ENCODE results near the gene CGNL1. TPM values are rescaled to one million over a fixed set of nuclear protein-coding genes. Genes with fewer than 3 reads are reported as not detected.

CGNL1 gene
- total RNA-seq, 1 experiment from 2014 or later, result 0.31 TPM

DNA sequence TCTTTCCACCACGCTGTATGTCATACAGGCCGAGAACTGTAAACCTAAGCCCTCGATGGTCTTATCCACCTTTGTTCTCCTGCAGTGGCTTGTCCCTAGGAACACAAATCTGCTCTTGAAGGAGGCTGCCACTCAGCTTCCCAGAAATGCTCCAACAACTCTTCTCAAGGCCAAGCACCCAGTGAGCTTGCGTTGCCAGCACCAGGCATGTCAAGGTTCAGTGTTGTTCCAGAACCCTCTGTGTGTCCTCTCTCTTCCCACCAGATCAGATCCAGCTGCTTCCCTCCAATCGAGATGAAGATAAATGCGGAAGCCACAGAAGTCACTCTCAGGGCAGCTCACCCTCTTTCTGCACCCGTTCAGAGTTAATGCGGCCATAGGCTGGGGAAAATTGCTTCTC lies 204.1 kb downstream of the CGNL1 start:
- H3F3A ChIP-seq (ENCODE audit: insufficient read depth, low read depth), result no peaks in the 10 kb centered on the region
- ChIA-PET POLR2A (ENCODE audit: unreplicated experiment) (no interaction called here), CTCF (no interaction called here)
- TF ChIP-seq, protein P1, sequence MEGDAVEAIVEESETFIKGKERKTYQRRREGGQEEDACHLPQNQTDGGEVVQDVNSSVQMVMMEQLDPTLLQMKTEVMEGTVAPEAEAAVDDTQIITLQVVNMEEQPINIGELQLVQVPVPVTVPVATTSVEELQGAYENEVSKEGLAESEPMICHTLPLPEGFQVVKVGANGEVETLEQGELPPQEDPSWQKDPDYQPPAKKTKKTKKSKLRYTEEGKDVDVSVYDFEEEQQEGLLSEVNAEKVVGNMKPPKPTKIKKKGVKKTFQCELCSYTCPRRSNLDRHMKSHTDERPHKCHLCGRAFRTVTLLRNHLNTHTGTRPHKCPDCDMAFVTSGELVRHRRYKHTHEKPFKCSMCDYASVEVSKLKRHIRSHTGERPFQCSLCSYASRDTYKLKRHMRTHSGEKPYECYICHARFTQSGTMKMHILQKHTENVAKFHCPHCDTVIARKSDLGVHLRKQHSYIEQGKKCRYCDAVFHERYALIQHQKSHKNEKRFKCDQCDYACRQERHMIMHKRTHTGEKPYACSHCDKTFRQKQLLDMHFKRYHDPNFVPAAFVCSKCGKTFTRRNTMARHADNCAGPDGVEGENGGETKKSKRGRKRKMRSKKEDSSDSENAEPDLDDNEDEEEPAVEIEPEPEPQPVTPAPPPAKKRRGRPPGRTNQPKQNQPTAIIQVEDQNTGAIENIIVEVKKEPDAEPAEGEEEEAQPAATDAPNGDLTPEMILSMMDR (conservative IDR thresholded peaks at IDR 0.05), result no peak
- no peak for TF ChIP-seq EZH2 (IDR thresholded peaks at IDR 0.05; ENCODE audit: low read depth)
- no peaks in the 10 kb centered on the region for H3K9me2 ChIP-seq (ENCODE audit: insufficient read depth)
- no peaks in the 10 kb centered on the region for H3K27me3 ChIP-seq (ENCODE audit: insufficient read depth, low read depth)
- no peak overlapping the region for H3K4me2 ChIP-seq
- H3K36me3 ChIP-seq (ENCODE audit: low read depth), result no peaks in the 10 kb centered on the region
- H3K4me3 ChIP-seq, result no peak overlapping the region
- no peak overlapping the region for H3K27ac ChIP-seq
- H2AFZ ChIP-seq, result no peak overlapping the region
- no peaks in the 10 kb centered on the region for H4K20me1 ChIP-seq (ENCODE audit: insufficient read depth)
- no peaks in the 10 kb centered on the region for H3K4me1 ChIP-seq (replicated peaks; ENCODE audit: insufficient read depth)
- no peaks in the 10 kb centered on the region for H3K79me2 ChIP-seq (ENCODE audit: low read depth)
- no peaks in the 10 kb centered on the region for H3K9me3 ChIP-seq (ENCODE audit: insufficient read depth, low read depth)
- BruUV-seq (replicated peaks), result no TSS peak
- intact Hi-C loops (cut with micrococcal nuclease; ENCODE audit: unreplicated experiment), result no loop called here
- DNase-seq, result no peak

DNA sequence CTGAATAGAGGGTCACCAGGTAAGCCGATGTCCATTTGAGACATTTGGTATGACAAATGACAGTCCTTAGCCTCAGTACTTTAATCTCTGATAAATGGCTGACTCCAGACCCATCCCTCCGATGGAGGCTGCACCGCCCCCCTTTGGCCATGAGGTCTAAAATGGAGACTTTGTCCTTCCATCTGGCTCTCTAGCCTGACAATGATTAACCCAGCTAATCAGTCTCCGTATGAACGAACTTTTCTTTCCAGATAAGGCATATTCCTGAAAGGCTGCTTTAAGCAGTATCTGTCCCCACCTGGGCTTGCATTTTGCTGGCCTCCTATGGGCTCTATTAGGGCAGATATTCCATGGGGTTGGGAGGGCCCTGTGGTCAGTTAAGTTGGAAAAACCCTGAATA lies 204.6 kb downstream of the CGNL1 start:
- no peaks in the 10 kb centered on the region for H4K20me1 ChIP-seq (ENCODE audit: insufficient read depth)
- no peak overlapping the region for H3K4me3 ChIP-seq
- no peaks in the 10 kb centered on the region for H3K36me3 ChIP-seq (ENCODE audit: low read depth)
- H3K4me1 ChIP-seq (replicated peaks; ENCODE audit: insufficient read depth), result no peaks in the 10 kb centered on the region
- CTCF ChIA-PET, result no interaction called here
- H2AFZ ChIP-seq, result no peak overlapping the region
- intact Hi-C loops (cut with micrococcal nuclease; ENCODE audit: unreplicated experiment), result no loop called here
- H3F3A ChIP-seq (ENCODE audit: insufficient read depth, low read depth), result no peaks in the 10 kb centered on the region
- H3K9me3 ChIP-seq (ENCODE audit: insufficient read depth, low read depth), result no peaks in the 10 kb centered on the region
- no TSS peak for BruUV-seq (replicated peaks)
- TF ChIP-seq, protein P1 (conservative IDR thresholded peaks at IDR 0.05), result no peak
- no peak for TF ChIP-seq EZH2 (IDR thresholded peaks at IDR 0.05; ENCODE audit: low read depth)
- H3K27ac ChIP-seq, result no peak overlapping the region
- POLR2A ChIA-PET (ENCODE audit: unreplicated experiment), result no interaction called here
- H3K9me2 ChIP-seq (ENCODE audit: insufficient read depth), result no peaks in the 10 kb centered on the region
- H3K79me2 ChIP-seq (ENCODE audit: low read depth), result no peaks in the 10 kb centered on the region
- no peaks in the 10 kb centered on the region for H3K27me3 ChIP-seq (ENCODE audit: insufficient read depth, low read depth)
- no peak for DNase-seq
- no peak overlapping the region for H3K4me2 ChIP-seq

- no peaks in the 10 kb centered on the region for H3K27me3 ChIP-seq (ENCODE audit: insufficient read depth, low read depth)
- no peaks in the 10 kb centered on the region for H3K9me2 ChIP-seq (ENCODE audit: insufficient read depth)
- no peak overlapping the region for H2AFZ ChIP-seq
- no peaks in the 10 kb centered on the region for H3K79me2 ChIP-seq (ENCODE audit: low read depth)
- CTCF ChIA-PET, result no interaction called here
- no peak for DNase-seq
- H3K4me3 ChIP-seq, result no peak overlapping the region
- no peak overlapping the region for H3K27ac ChIP-seq
- BruUV-seq (replicated peaks), result no TSS peak
- POLR2A ChIA-PET (ENCODE audit: unreplicated experiment), result no interaction called here
- H3K4me1 ChIP-seq (replicated peaks; ENCODE audit: insufficient read depth), result no peaks in the 10 kb centered on the region
- intact Hi-C loops (cut with micrococcal nuclease; ENCODE audit: unreplicated experiment), result no loop called here
- H3F3A ChIP-seq (ENCODE audit: insufficient read depth, low read depth), result no peaks in the 10 kb centered on the region
- no peaks in the 10 kb centered on the region for H4K20me1 ChIP-seq (ENCODE audit: insufficient read depth)
- no peak for TF ChIP-seq EZH2 (IDR thresholded peaks at IDR 0.05; ENCODE audit: low read depth)
- TF ChIP-seq, protein P1 (conservative IDR thresholded peaks at IDR 0.05), result no peak
- H3K36me3 ChIP-seq (ENCODE audit: low read depth), result no peaks in the 10 kb centered on the region
- no peaks in the 10 kb centered on the region for H3K9me3 ChIP-seq (ENCODE audit: insufficient read depth, low read depth)
- H3K4me2 ChIP-seq, result no peak overlapping the region
These were observed 205.8 kb downstream of the CGNL1 start for GRCh38 chr15:57582090-57582489.
